K562 (cell line): Measurements from ENCODE around the gene VPS11. TPM values are rescaled to one million over a fixed set of nuclear protein-coding genes. Genes with fewer than 3 reads are reported as not detected.

ENCODE experiments used
- CBX2 ChIP-seq: fragments of 200-600 bp; sonication (generic); IDR thresholded peaks from one replicate; pipeline ENCODE4 v1.6.1; 2012; ENCODE audit warnings: mild to moderate bottlenecking, low read length, inconsistent platforms; ENCODE audit not compliant: insufficient read depth, poor library complexity, severe bottlenecking
- CSDE1 ChIP-seq, 2 experiments: fragments of 450-650 bp; IDR thresholded peaks; 2 replicates each; pipeline ENCODE4 v1.6.1; 2016; ENCODE audit warnings: mild to moderate bottlenecking in 1 of 2
- ERF ChIP-seq: fragments of 450-650 bp; formaldehyde crosslinking; IDR thresholded peaks from 2 replicates; pipeline ENCODE4 v1.4.0; 2020; ENCODE audit warnings: mild to moderate bottlenecking, mixed read lengths
- HSF4 ChIP-seq: fragments of 250-450 bp; sonication (Bioruptor Pico); IDR thresholded peaks from 2 replicates; pipeline ENCODE4 v2.1.2; 2022; ENCODE audit warnings: mild to moderate bottlenecking, moderate library complexity, borderline replicate concordance
- ILF3 ChIP-seq: fragments of 450-650 bp; IDR thresholded peaks from 2 replicates; pipeline ENCODE4 v1.6.1; 2018; ENCODE audit warnings: antibody characterized with exemption, mild to moderate bottlenecking, moderate library complexity, borderline replicate concordance
- KAT7 ChIP-seq: sonication (generic); formaldehyde crosslinking; IDR thresholded peaks from 2 replicates; pipeline ENCODE4 v1.8.0; 2022; ENCODE audit warnings: missing genetic modification reagents, mild to moderate bottlenecking, borderline replicate concordance
- LEF1 ChIP-seq: fragments of 450-650 bp; IDR thresholded peaks from 2 replicates; pipeline ENCODE4 v1.6.1; 2016; ENCODE audit warnings: mild to moderate bottlenecking
- MCM3 ChIP-seq: fragments of 450-650 bp; IDR thresholded peaks from 2 replicates; pipeline ENCODE4 v1.6.1; 2016
- MIER1 ChIP-seq: fragments of 450-650 bp; IDR thresholded peaks from 2 replicates; pipeline ENCODE4 v1.6.1; 2016; ENCODE audit warnings: antibody characterized with exemption, mild to moderate bottlenecking, low read depth
- PML ChIP-seq: IDR thresholded peaks from 2 replicates; pipeline ENCODE4 v1.6.1; 2012; ENCODE audit warnings: low read length, inconsistent platforms
- POLR2H ChIP-seq: IDR thresholded peaks from 2 replicates; pipeline ENCODE4 v1.6.1; 2016; ENCODE audit warnings: missing genetic modification characterization, low read depth, mild to moderate bottlenecking, control low read depth, missing compliant biosample characterization, moderate library complexity
- RB1 ChIP-seq: fragments of 450-650 bp; IDR thresholded peaks from 2 replicates; pipeline ENCODE4 v1.6.1; 2017; ENCODE audit warnings: low read depth, mild to moderate bottlenecking
- RBM15 ChIP-seq: fragments of 200-400 bp; formaldehyde crosslinking; IDR thresholded peaks from 2 replicates; pipeline ENCODE4 v1.6.1; 2018; ENCODE audit warnings: mild to moderate bottlenecking, low read length, moderate library complexity; ENCODE audit not compliant: insufficient read depth
- SMARCB1 ChIP-seq: IDR thresholded peaks from 2 replicates; pipeline ENCODE4 v1.6.1; 2011; ENCODE audit warnings: improper control_type of control experiment, low read depth; ENCODE audit not compliant: insufficient read length
- SREBF1 ChIP-seq: fragments of 150-350 bp; IDR thresholded peaks from 2 replicates; pipeline ENCODE4 v1.6.1; 2014; ENCODE audit warnings: antibody characterized with exemption, low read depth, low read length, borderline replicate concordance
- STAT5B ChIP-seq: fragments of 250-450 bp; sonication (Bioruptor Pico); IDR thresholded peaks from 2 replicates; pipeline ENCODE4 v1.8.0; 2021; ENCODE audit warnings: mild to moderate bottlenecking, inconsistent platforms
- TCF7 ChIP-seq: sonication (generic); IDR thresholded peaks from 2 replicates; pipeline ENCODE4 v1.6.1; 2016; ENCODE audit warnings: antibody characterized with exemption, borderline replicate concordance
- TCF7L2 ChIP-seq: fragments of 150-350 bp; IDR thresholded peaks from 2 replicates; pipeline ENCODE4 v1.6.1; 2016; ENCODE audit warnings: low read depth, mild to moderate bottlenecking, low read length, moderate library complexity
- polyA plus RNA-seq, 8 experiments: library from polyadenylated mRNA; depleted of rRNA in 4 of 8; stranded (reverse) in 5 of 8; unstranded in 3 of 8; fragments of >200 nt; fragmentation: Nextera tagmentation in 2 of 8; fragmentation: Illumina TruSeq in 1 of 8; extraction: Ambion mirVana in 2 of 8; extraction: Trizol in 1 of 8; gene quantifications; 2 replicates each; pipeline versions ENCODE4 v1.2.1 to v1.2.3, GENCODE V29; 2011 to 2014; ENCODE audit warnings: inconsistent platforms in 1 of 8, missing spikeins in 1 of 8
- total RNA-seq, 7 experiments: library from RNA; depleted of rRNA in 6 of 7; stranded (reverse); fragments of >200 nt in 6 of 7; fragmentation: Illumina TruSeq in 2 of 7; extraction: Trizol in 2 of 7; gene quantifications; 2 replicates each; pipeline versions ENCODE4 v1.2.1 to v1.2.3, GENCODE V29; 2011 to 2021; ENCODE audit warnings: low replicate concordance in 1 of 7
- TF ChIP-seq, protein P1 (sequence below): fragments of 150-350 bp; IDR thresholded peaks from 2 replicates; pipeline ENCODE4 v1.6.1; 2014; ENCODE audit warnings: low read depth, mild to moderate bottlenecking, low read length, borderline replicate concordance

VPS11 gene
- total and polyA plus RNA-seq, 9 of the 15 experiments (the other 6 are each of a cell fraction or from before 2014, with no cell fraction given) = 14.1 to 35.5 (median 27.5) TPM

DNA sequence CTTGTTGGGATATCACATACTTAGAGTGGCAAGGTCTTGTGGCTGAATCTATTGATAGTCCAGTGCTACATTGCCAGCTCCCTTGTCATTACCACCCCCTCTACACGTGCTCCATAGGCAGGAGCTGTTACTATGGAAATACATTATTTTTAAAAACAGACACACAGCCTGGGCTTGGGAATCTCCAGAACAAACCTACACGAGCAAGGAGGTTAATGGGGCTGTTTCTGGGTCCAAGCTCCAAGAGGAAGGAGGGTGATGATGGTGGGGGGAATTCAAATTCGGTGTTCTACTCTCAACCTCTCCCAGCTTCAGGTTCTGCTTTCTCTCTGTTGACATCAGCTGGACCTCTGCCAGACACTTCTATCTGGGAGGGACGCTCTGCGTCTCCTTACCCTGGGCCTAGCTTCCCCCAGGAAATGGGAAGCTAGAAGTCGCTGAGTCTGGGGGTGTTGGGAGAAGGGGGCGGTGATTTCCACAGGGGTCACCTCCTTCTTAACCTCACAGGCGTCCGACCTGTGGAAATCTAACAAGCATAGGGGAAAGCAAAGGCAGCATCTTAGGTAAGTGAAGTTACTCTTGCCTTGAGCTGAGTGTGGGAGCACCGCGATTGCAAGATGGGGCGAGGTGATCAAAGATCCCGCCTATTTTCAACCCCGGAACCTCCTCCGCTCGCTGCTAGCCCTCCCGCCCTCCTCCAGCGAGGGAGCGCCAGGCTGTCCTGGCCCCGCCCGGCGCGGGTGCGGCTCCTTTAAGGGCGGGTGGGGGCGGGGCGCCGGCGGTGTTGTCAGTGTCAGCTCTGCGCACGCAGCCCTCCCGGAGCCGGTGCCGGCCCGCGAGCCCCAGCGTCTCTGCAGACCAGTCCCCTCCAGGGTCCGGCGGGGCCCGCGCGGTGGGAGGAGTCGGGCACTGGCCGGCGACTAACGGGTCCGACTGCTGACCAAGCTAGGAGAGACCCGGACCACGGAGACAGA lies 39.2 kb downstream of the VPS11 start, which contains the start of gene C2CD2L (continued):
- TF ChIP-seq, protein P1, sequence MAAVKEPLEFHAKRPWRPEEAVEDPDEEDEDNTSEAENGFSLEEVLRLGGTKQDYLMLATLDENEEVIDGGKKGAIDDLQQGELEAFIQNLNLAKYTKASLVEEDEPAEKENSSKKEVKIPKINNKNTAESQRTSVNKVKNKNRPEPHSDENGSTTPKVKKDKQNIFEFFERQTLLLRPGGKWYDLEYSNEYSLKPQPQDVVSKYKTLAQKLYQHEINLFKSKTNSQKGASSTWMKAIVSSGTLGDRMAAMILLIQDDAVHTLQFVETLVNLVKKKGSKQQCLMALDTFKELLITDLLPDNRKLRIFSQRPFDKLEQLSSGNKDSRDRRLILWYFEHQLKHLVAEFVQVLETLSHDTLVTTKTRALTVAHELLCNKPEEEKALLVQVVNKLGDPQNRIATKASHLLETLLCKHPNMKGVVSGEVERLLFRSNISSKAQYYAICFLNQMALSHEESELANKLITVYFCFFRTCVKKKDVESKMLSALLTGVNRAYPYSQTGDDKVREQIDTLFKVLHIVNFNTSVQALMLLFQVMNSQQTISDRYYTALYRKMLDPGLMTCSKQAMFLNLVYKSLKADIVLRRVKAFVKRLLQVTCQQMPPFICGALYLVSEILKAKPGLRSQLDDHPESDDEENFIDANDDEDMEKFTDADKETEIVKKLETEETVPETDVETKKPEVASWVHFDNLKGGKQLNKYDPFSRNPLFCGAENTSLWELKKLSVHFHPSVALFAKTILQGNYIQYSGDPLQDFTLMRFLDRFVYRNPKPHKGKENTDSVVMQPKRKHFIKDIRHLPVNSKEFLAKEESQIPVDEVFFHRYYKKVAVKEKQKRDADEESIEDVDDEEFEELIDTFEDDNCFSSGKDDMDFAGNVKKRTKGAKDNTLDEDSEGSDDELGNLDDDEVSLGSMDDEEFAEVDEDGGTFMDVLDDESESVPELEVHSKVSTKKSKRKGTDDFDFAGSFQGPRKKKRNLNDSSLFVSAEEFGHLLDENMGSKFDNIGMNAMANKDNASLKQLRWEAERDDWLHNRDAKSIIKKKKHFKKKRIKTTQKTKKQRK = no peak
- TF ChIP-seq LEF1 = peak; percentile 77
- no peak for TF ChIP-seq HSF4
- TF ChIP-seq RB1 = peak; percentile 55; the same call in 1 of the 2 replicates
- no peak for TF ChIP-seq CBX2
- TF ChIP-seq PML = peak; percentile 61; the same call in 1 of the 2 replicates
- TF ChIP-seq SREBF1 = no peak
- TF ChIP-seq RBM15 = no peak
- TF ChIP-seq TCF7L2 = no peak
- no peak for TF ChIP-seq MIER1
- TF ChIP-seq KAT7 (CRISPR knock-in tag) = 0 out of 2 replicates have a peak, but pooled peaks have one; percentile 63
- TF ChIP-seq TCF7 = 0 out of 2 replicates have a peak, but pooled peaks have one; percentile 63
- no peak for TF ChIP-seq ILF3
- TF ChIP-seq MCM3 = no peak
- no peak for TF ChIP-seq STAT5B (CRISPR knock-in tag)
- TF ChIP-seq ERF = no peak
- TF ChIP-seq SMARCB1 = no peak
- no peak for TF ChIP-seq CSDE1 (IDR thresholded peaks at IDR 0.05)
- peak; percentile 82 for TF ChIP-seq POLR2H (tag)
